A673 (cell line): ENCODE data around the gene MICAL2.

Experiments
- CTCF ChIP-seq: fragments of 300-800, 200-600 bp; sonication (generic); conservative IDR thresholded peaks from 2 replicates; pipeline ENCODE4 v1.5.1; 2017; ENCODE audit warnings: low read depth, mild to moderate bottlenecking, antibody characterized with exemption, low read length, moderate library complexity, mixed read lengths
- EZH2 ChIP-seq: fragments of 200-600 bp; sonication (generic); IDR thresholded peaks from 2 replicates; pipeline ENCODE4 v1.6.1; 2017; ENCODE audit warnings: borderline replicate concordance, low read depth, mild to moderate bottlenecking, mixed read lengths, antibody characterized with exemption, low read length; ENCODE audit not compliant: poor library complexity, severe bottlenecking

DNA sequence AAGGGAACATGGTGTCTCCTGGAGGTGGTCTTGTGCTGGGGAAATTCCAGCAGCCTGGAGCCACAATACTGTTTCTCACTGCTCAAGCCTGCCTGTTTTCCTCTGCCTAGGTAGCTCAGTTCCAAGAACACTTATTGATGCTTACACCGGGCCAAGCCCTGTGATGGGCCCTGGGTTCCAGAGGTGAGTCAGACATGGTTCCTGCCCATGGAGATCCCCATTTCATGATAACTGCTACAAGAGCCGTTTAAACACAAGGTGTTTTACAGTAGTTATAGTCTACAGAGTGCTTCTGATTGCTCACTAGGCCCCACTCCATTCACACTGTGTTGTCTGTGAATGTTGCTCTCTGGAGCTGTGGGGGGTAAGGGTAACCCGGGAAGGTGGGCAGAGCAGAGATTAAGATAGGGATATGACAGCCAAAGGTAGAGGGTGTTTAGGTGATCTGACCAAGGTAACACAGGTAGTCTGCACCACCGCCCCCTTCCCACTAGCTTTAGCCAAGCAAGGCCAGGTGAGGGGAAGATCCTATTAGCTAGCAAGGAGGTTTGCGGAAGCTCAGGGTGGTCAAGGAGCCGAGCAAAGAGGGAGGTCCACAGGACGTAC lies 696 bp upstream of the MICAL2 start:
- TF ChIP-seq CTCF (no peak), EZH2 (no peak)
